GM21447 (cell line): ENCODE measurements around the gene NPR3.

Experiments
- ATAC-seq: cut with Tn5 transposase; IDR thresholded peaks from one replicate; pipeline ENCODE4 v1.9.1; 2021; ENCODE audit not compliant: unreplicated experiment

NPR3 gene

GRCh38 chr5:32805971-32806638 lies 95.0 kb downstream of the NPR3 start:
- no peak for ATAC-seq

GRCh38 chr5:32808783-32809182 lies 97.7 kb downstream of the NPR3 start:
- no peak for ATAC-seq

GRCh38 chr5:32810804-32811203 lies 99.7 kb downstream of the NPR3 start:
- ATAC-seq = no peak

- ATAC-seq = no peak
Measured at GRCh38 chr5:32812399-32812798, 101.3 kb downstream of the NPR3 start.

GRCh38 chr5:32814141-32814540 lies 103.0 kb downstream of the NPR3 start:
- ATAC-seq = no peak

- no peak for ATAC-seq
Measured at GRCh38 chr5:32814620-32815019, 103.5 kb downstream of the NPR3 start.

- ATAC-seq = no peak
Measured at GRCh38 chr5:32827981-32828380, 116.9 kb downstream of the NPR3 start.

- ATAC-seq = no peak
Measured at GRCh38 chr5:32828492-32828891, 117.4 kb downstream of the NPR3 start.

GRCh38 chr5:32831624-32832023 lies 120.5 kb downstream of the NPR3 start:
- no peak for ATAC-seq

GRCh38 chr5:32833127-32833526 lies 122.0 kb downstream of the NPR3 start:
- ATAC-seq = no peak

GRCh38 chr5:32833663-32834062 lies 122.5 kb downstream of the NPR3 start:
- ATAC-seq = no peak

GRCh38 chr5:32834251-32834650 lies 123.1 kb downstream of the NPR3 start:
- ATAC-seq = no peak

- ATAC-seq = no peak
Measured at GRCh38 chr5:32836176-32836575, 125.1 kb downstream of the NPR3 start.

- ATAC-seq = no peak
Measured at GRCh38 chr5:32837211-32837610, 126.1 kb downstream of the NPR3 start.

GRCh38 chr5:32839106-32839505 lies 128.0 kb downstream of the NPR3 start:
- no peak for ATAC-seq

- no peak for ATAC-seq
Measured at GRCh38 chr5:32840606-32841005, 129.5 kb downstream of the NPR3 start.
